MCF 10A (cell line): ENCODE measurements around the gene GATA5. TPM values are rescaled to one million over a fixed set of nuclear protein-coding genes. Genes with fewer than 3 reads are reported as not detected.

Source experiments
- BruUV-seq: library from RNA; stranded (reverse); fragments of 400-500 nt; replicated peaks from 2 replicates; lab custom pipeline; 2021; lab: Mats Ljungman, UMichigan
- CTCF ChIA-PET: fragments of 300-600 bp; sonication (Branson Sonifier 250); formaldehyde crosslinking; extraction: SDS; loops from one replicate; lab custom pipeline; 2021; ENCODE audit warnings: antibody characterized with exemption, inconsistent platforms; lab: Yijun Ruan, JAX
- POLR2A ChIA-PET: fragments of 300-600, 350-650 bp; sonication (Branson Sonifier 250); formaldehyde crosslinking; extraction: SDS; loops from one replicate; lab custom pipeline; 2020; ENCODE audit warnings: antibody characterized with exemption, inconsistent platforms; lab: Yijun Ruan, JAX
- DNase-seq: peaks from one replicate; pipeline ENCODE4 v3.0.0-alpha.2; 2018; ENCODE audit not compliant: unreplicated experiment
- H3K27ac Mint-ChIP-seq: one replicate; pipeline ENCODE4 v1.8.0; 2022; ENCODE audit warnings: mild to moderate bottlenecking, low read depth, mixed read lengths; ENCODE audit not compliant: unreplicated experiment
- H3K27me3 Mint-ChIP-seq: one replicate; pipeline ENCODE4 v1.8.0; 2022; ENCODE audit warnings: mixed read lengths; ENCODE audit not compliant: insufficient read depth, unreplicated experiment
- H3K36me3 Mint-ChIP-seq: one replicate; pipeline ENCODE4 v1.8.0; 2022; ENCODE audit warnings: mild to moderate bottlenecking, moderate library complexity, mixed read lengths; ENCODE audit not compliant: insufficient read depth, unreplicated experiment
- H3K4me1 Mint-ChIP-seq: one replicate; pipeline ENCODE4 v1.8.0; 2022; ENCODE audit warnings: mixed read lengths; ENCODE audit not compliant: insufficient read depth, unreplicated experiment
- H3K4me3 Mint-ChIP-seq: one replicate; pipeline ENCODE4 v1.8.0; 2022; ENCODE audit warnings: mild to moderate bottlenecking, moderate library complexity, mixed read lengths; ENCODE audit not compliant: unreplicated experiment
- H3K9me3 Mint-ChIP-seq: one replicate; pipeline ENCODE4 v1.8.0; 2022; ENCODE audit warnings: mixed read lengths; ENCODE audit not compliant: unreplicated experiment
- CTCF ChIP-seq: fragments of 200-600 bp; IDR thresholded peaks from one replicate; pipeline ENCODE4 v1.8.0; 2022; ENCODE audit warnings: antibody characterized with exemption, mild to moderate bottlenecking; ENCODE audit not compliant: unreplicated experiment
- intact Hi-C: fragments of 100-400 bp; cut with micrococcal nuclease; formaldehyde crosslinking; loops from 2 replicates; pipeline ENCODE4 v1.14.1; 2022
- total RNA-seq: library from RNA; stranded (reverse); gene quantifications from 2 replicates; pipeline ENCODE4 v1.2.3, GENCODE V29; 2022

GATA5 gene
- total RNA-seq, 1 experiment from 2014 or later, result not detected

DNA sequence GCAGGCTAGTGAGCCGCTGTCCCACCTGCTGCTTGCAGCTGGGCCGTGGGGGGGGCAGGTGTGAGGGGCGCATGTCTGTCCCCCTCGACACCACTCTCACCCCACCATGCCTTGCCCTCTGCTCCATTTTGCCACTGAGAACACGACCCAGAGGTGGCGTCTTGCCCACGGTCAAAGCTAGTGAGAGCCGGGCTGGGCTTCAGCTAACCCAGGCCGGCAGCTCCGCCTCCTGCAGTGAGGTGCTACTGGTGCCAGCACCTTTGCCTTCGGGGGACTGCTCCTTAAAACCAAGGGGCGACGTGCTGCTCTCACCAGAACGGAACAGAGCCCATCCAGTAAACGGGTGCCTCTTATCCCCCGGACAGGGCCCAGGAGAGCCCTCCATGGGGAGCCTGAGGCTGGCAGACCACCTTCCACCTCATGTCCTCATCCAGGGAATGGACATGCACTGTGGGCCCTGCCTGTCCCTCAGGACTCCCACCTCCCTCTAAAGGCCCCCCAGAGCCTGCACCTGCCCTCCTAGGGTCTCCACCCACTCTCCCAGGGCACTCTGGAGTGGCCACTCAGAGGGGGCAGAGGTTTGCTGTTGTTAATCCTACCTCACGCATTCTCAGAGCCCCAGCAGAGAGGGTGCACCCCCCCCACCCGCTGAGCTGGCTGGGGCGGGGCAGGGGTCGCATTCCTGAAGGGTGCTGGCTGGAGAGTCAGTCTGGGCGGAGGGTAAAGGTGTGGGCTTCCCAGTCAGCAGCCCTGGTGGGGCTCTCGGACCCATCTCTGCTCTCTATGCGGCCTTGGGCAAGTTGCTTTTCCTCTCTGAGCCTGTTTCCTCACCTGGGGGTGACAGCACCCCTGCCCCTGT lies 51.3 kb downstream of the GATA5 start:
- BruUV-seq, result no TSS peak
- intact Hi-C loops, result no loop called here
- Mint-ChIP-seq H3K27me3 (peaks cover 18% of the 10 kb centered on the region), H3K4me3 (no peak overlapping the region), H3K36me3 (no peaks in the 10 kb centered on the region), H3K9me3 (no peaks in the 10 kb centered on the region), H3K27ac (no peak overlapping the region), H3K4me1 (no peaks in the 10 kb centered on the region)
- no peak for DNase-seq
- ChIA-PET POLR2A (interaction anchor here (0.6 kb wide), 1 partner anchor 9 kb away, joined by 3 read pairs; no protein-coding TSS in a partner anchor), CTCF (interaction anchor here (0.5 kb wide), 1 partner anchor 89 kb away, joined by 3 read pairs; no protein-coding TSS in a partner anchor)
- TF ChIP-seq CTCF, result no peak

- Mint-ChIP-seq H3K9me3 (no peaks in the 10 kb centered on the region), H3K27ac (no peak overlapping the region), H3K4me1 (no peaks in the 10 kb centered on the region), H3K27me3 (peaks cover 11% of the 10 kb centered on the region), H3K36me3 (no peaks in the 10 kb centered on the region), H3K4me3 (no peak overlapping the region)
- ChIA-PET CTCF (no interaction called here), POLR2A (no interaction called here)
- no peak for TF ChIP-seq CTCF
- intact Hi-C loops, result no loop called here
- DNase-seq, result no peak
- no TSS peak for BruUV-seq
Measured at GRCh38 chr20:62423326-62423706, 52.5 kb downstream of the GATA5 start.

GRCh38 chr20:62422636-62423325 lies 53.0 kb downstream of the GATA5 start:
- Mint-ChIP-seq H3K27ac (no peak overlapping the region), H3K4me1 (no peaks in the 10 kb centered on the region), H3K27me3 (peaks cover 11% of the 10 kb centered on the region), H3K36me3 (no peaks in the 10 kb centered on the region), H3K9me3 (no peaks in the 10 kb centered on the region), H3K4me3 (no peak overlapping the region)
- TF ChIP-seq CTCF, result no peak
- intact Hi-C loops, result no loop called here
- no TSS peak for BruUV-seq
- ChIA-PET POLR2A (no interaction called here), CTCF (no interaction called here)
- no peak for DNase-seq

- Mint-ChIP-seq H3K27ac (no peak overlapping the region), H3K4me3 (no peak overlapping the region), H3K36me3 (no peaks in the 10 kb centered on the region), H3K27me3 (peaks cover 11% of the 10 kb centered on the region), H3K4me1 (no peaks in the 10 kb centered on the region), H3K9me3 (no peaks in the 10 kb centered on the region)
- BruUV-seq, result no TSS peak
- ChIA-PET POLR2A (no interaction called here), CTCF (no interaction called here)
- no peak for TF ChIP-seq CTCF
- intact Hi-C loops, result no loop called here
- DNase-seq, result no peak
Measured at GRCh38 chr20:62421716-62421990, 54.1 kb downstream of the GATA5 start.
